NCI-H460 (cell line): ENCODE measurements around the gene SLC8B1. TPM values are rescaled to one million over a fixed set of nuclear protein-coding genes. Genes with fewer than 3 reads are reported as not detected.

Experiments used
- DNase-seq: peaks from one replicate; pipeline ENCODE4 v3.0.0-alpha.2; 2016; ENCODE audit warnings: low read depth; ENCODE audit errors: extremely low read depth
- total RNA-seq: library from RNA; depleted of rRNA; stranded (reverse); fragments of >200 nt; shearing (Covaris generic); gene quantifications from 2 replicates; pipeline ENCODE4 v1.2.3, GENCODE V29; 2014

SLC8B1 gene
- total RNA-seq, 1 experiment from 2014 or later, result 5.4 TPM

DNA sequence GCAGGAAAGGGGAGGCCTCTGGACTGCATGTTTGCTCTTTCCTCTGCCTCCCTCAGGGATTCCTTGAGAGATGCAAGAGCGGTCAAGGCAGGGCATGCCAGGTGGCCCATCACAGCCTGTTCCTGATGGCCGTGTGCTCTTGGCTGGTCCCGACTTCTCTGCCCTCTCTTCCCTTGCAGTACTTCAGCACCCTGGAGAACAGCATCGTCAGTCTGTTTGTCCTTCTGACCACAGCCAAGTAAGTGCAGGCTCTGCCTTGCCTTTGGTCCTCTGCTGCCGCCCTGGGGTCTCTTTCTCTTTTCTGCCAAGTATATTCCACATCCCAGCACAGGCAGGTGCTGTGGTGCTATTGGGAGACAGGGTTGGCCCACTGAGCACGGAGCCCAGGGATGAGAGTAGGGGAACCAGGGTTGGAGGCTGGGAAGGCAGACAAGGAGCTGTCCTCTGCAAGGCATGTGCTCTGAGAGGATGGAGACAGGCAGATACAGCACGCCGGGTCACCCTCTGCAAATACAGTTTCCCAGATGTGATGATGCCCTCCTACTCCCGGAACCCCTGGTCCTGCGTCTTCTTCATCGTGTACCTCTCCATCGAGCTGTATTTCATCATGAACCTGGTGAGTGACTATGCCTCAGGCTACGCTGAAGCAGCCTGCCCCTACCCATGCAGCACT, 61.7 kb downstream of the SLC8B1 start:
- no peak for DNase-seq

- no peak for DNase-seq
Observed at GRCh38 chr12:113271853-113272561, 62.9 kb downstream of the SLC8B1 start.

- DNase-seq, result no peak
Observed at GRCh38 chr12:113271466-113271852, 63.5 kb downstream of the SLC8B1 start.

GRCh38 chr12:113270709-113271009, 64.2 kb downstream of the SLC8B1 start:
- no peak for DNase-seq

- DNase-seq, result no peak
Observed at GRCh38 chr12:113269257-113269943, 65.5 kb downstream of the SLC8B1 start.

DNA sequence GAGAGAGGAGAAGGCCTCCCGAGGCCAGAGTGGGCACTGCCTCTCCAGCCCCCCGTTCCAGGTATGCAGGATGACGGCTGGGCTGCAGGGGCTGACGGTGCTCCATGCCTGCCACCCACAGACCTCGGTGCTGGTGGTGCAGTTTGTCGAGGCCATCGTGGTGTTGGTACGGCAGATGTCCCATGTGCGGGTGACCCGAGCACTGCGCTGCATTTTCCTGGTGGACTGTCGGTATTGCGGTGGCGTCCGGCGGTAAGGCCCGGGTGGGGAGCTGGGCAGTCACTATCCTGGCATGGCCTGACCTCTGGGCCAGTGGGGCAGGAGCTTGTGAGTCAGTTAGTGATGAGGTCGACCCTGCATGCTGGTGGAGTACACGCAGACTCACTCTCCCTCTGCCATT, 66.3 kb downstream of the SLC8B1 start:
- no peak for DNase-seq

DNA sequence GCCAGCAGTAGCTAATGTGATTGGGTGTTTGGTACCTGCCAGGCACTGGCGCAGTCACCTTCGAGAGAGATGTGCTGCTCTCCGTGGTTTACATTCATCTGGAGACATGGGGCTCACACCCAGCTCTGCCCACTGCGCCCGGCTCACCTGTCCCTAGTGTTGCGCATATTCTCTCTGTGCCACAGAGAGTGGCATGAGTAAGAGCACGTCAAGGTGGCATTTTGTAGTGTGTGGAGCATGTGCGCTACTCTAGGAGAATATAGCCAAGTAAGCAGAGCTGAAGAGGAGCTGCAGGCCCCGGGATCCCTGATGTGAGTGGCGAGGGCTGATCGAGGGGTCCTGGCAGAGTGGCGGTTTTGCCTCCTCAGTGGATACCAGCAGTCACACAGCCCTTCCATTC, 66.8 kb downstream of the SLC8B1 start:
- no peak for DNase-seq

DNA sequence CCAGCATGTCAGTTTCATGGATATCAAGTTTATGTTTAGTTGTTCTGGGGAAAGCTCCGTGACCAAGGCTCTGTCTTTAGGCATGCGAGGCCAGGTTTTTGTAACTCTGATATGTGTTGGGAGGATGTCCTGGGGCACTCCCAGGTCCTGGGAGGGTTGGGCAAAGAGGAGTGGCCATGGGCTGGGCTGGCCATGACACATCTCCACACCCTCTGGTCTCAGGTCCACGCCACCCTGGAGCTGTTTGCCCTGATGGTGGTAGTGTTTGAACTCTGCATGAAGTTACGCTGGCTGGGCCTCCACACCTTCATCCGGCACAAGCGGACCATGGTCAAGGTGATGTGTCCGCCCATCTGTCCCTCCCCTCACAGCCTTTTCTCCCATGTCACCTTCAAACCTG, 67.3 kb downstream of the SLC8B1 start:
- no peak for DNase-seq

DNA sequence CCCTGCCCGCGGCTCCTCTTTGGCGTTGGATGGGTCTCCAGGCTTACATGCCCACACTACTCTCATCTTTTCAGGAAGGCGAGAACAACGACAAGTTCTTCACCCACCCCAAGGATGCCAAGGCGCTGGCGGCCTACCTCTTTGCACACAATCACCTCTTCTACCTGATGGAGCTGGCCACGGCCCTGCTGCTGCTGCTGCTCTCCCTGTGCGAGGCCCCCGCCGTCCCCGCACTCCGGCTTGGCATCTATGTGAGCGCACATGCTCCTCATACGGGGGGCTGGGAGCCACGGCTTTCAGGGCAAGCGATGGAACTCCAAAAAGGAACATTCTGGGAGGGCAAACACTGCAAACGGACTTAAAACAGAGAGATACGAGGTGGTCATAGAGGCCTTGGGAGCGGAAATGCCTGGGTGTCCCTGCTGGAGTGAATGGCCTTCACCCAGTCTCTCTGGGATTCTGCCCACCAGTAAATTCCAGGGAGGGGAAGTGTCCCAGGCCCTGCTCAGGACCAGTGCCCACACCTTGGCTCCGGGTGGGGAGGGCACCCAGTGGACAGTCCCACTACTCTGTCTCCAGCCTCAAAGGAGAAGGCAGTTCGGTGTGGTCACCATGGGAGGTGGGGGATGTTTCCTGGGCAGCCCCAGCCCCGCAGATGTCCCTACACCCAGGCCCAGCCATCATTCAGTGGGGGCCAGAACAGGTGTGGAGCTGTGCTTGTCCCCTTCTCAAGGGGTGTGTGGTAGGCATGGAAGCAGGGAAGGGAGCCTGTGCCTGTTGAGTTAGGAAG, 68.6 kb downstream of the SLC8B1 start:
- no peak for DNase-seq

GRCh38 chr12:113263431-113263963, 71.4 kb downstream of the SLC8B1 start:
- DNase-seq, result no peak

DNA sequence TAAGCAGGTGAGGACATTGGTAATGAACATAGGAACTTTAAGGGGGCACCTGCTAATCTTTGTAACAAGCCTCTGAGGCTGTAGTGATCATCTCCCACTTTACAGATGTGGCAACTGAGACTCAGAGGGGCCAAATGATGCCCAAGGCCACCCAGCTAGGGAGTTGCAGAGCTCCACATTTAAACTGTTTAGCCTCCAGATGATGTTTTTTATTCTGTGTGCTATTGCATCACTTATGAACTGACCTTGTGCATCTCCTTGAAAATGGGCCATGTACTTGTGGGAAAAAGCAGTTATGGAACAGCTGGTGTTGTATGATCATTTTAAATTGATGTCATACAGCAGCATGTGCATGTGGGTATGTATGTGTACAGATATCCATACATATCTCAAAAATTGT, 72.2 kb downstream of the SLC8B1 start:
- no peak for DNase-seq

DNA sequence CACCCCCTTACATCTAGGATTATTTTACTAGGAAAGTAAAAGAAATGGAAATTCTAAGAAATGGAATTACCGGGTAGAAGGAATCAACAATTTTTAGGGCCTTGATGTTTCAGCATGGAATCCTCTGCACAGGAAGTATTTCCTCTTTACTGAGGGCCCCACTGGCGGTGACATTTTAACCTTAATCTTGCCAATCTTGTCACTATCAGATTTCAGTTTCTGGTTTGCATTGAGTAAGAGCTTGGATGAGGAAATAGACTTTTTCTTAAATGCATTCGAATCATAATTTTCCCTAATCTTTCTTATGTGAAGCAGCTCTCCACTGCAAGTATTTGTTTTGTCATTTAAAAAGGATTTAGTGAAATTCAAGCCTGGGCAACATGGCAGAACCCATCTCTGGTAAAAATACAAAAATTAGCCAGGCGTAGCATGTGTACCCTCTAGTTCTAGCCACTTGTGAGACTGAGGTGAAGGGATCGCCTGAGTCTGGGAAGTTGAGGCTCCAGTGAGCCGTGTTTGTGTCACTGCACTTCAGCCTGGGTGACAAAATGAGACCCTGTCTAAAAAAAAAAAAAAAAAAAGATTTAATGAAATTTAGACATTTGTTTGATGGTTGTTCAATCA, 73.0 kb downstream of the SLC8B1 start:
- DNase-seq, result no peak

- DNase-seq, result no peak
Observed at GRCh38 chr12:113260636-113261300, 74.1 kb downstream of the SLC8B1 start.

DNA sequence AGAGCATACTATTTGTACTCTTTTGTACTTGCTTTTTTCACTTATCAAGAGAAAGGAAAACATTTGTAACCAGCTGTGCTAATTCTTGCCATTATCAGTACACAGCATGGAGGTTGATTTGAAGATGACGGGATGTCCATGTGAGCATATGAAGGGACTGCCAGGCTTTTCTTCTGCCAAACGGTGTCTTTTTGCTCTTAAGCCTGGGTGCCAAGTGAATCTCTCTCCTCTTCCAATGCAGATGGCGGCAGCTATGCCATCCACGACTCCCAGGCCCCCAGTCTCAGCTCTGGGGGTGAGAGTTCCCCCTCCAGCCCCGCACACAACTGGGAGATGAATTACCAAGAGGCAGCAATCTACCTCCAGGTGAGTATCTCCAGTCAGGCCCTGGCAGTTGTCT, 74.8 kb downstream of the SLC8B1 start:
- no peak for DNase-seq

DNA sequence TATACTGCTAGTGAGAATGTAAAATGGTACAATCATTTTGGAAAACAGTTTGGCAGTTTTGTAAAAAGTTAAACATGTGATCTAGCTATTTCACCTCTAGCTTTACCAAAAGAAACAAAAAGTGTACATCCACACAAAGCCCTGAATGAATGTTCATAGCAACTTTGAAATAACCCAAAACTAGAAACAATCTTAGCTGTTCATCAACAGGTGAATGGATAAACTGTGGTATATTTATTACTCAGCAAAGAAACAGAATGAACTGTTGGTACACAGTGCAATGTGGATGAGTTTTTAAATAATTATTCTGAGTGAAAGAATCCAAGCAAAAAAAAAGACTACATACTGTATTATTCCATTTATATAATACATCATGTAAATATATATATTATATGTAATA, 77.3 kb downstream of the SLC8B1 start:
- DNase-seq, result no peak

- DNase-seq, result no peak
Observed at GRCh38 chr12:113254298-113254697, 80.6 kb downstream of the SLC8B1 start.

DNA sequence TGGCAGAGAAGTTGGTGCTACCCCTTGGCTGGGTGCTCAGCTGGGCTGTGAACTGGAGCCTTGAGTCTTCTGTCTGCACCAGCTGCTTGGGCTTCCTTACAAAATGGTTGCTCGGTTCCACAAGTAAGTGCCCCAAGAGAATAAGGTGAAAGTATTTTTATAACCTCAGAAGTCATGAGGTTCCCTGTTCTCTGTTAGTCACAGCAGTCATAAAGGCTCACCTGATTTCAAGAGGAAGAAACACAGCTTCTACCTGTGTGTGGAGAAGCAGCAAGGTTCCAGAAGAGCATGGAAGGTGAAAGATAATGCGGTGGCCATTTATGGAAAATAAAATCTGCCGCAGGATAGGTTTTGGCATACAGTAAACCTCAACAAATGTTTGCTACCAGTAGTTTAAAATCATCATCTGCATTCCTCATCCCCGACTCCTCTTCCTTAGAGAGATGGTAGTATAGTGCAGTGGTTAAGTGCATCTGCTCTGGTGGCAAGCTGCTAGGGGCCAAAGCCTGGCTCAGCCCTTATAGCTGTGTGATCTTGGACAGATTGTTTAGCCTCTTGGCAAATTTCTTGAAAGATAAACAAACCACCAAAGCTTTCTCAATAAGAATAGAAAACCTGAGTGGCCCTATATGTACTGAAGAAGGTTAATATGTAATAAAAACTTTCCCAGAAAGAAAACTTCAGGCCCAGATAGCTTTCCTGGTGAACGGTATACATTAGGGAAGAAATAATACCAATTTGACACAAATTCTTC, 81.2 kb downstream of the SLC8B1 start:
- DNase-seq, result no peak

DNA sequence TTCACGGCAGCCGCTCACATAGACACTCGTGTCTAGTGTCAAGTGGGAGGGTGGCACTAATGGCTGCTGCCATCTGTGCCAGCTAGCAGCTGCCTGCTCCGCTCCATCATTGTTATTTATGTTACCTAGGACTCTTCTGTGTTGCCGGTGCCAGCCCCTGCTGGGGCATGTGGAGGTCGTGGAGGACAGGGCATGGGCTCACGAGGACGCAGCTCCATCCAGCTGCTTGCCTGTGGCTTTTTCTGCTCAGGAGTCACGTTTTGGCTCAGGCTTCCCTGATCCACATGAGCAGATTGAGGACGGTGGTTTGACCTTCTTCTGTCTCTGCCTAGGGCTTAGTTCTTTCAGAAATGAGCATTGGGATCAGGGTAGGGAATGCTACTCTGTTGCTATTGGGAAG, 82.4 kb downstream of the SLC8B1 start:
- DNase-seq, result no peak

- DNase-seq, result no peak
Observed at GRCh38 chr12:113251404-113252070, 83.4 kb downstream of the SLC8B1 start.
